ENCODE data around the gene UTY. TPM values are rescaled to one million over a fixed set of nuclear protein-coding genes. Genes with fewer than 3 reads are reported as not detected.

Gene UTY
- total RNA-seq, 3 donors from 2014 or later = 53.3 TPM; not detected in 2

DNA sequence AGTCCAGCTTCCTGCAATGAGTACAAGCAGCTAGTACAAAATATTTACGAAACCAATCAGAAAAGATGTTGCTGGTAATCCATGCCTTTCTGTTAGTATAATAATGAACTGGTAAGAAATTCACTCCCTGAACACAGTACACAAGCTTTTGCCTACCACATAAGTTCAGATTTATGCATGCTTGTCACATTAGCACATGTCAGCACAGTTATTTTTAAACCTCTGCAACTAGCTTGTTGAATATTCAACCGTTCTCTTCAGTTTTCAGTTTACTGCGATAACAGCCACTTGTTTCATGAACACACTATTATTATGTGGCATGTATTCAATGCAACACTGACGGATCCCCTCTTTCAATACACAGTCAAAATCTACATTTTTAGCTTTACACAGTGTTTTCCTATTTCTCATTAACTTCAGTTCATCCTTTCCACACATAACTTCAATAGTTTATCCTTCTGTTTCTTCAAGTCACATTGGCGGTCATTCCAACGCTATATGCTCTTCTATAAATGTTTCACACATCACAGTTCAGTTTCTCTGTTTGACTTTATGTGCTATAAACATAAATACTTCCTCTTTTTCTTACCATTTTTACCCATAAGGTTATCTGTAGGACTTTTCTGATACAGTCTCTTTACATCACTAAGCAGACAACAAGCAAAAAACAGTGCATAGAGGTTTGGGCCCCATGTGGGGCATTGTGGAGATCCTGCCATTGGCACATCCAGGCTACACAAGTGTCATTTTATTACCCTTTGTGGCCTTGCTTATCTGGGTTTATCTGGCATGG, 62.8 kb downstream of the UTY start:
- no peaks in the 10 kb centered on the region for H3K27me3 ChIP-seq
- no peak for DNase-seq (ENCODE audit: low spot score in 2 of 2)
- intact Hi-C loops (cut with DNase I; ENCODE audit: low total_unique reads) = no loop called here
- H3K4me3 ChIP-seq = no peak overlapping the region
- H3K27ac ChIP-seq = no peak overlapping the region
- TF ChIP-seq POLR2A (IDR thresholded peaks at IDR 0.05) (no peak), POLR2AphosphoS5 (IDR thresholded peaks at IDR 0.05) (no peak)
- TF ChIP-seq, protein P1, sequence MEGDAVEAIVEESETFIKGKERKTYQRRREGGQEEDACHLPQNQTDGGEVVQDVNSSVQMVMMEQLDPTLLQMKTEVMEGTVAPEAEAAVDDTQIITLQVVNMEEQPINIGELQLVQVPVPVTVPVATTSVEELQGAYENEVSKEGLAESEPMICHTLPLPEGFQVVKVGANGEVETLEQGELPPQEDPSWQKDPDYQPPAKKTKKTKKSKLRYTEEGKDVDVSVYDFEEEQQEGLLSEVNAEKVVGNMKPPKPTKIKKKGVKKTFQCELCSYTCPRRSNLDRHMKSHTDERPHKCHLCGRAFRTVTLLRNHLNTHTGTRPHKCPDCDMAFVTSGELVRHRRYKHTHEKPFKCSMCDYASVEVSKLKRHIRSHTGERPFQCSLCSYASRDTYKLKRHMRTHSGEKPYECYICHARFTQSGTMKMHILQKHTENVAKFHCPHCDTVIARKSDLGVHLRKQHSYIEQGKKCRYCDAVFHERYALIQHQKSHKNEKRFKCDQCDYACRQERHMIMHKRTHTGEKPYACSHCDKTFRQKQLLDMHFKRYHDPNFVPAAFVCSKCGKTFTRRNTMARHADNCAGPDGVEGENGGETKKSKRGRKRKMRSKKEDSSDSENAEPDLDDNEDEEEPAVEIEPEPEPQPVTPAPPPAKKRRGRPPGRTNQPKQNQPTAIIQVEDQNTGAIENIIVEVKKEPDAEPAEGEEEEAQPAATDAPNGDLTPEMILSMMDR (IDR thresholded peaks at IDR 0.05) = no peak
- H3K4me1 ChIP-seq = no peaks in the 10 kb centered on the region
- no peaks in the 10 kb centered on the region for H3K9me3 ChIP-seq
- H3K36me3 ChIP-seq = no peaks in the 10 kb centered on the region

DNA sequence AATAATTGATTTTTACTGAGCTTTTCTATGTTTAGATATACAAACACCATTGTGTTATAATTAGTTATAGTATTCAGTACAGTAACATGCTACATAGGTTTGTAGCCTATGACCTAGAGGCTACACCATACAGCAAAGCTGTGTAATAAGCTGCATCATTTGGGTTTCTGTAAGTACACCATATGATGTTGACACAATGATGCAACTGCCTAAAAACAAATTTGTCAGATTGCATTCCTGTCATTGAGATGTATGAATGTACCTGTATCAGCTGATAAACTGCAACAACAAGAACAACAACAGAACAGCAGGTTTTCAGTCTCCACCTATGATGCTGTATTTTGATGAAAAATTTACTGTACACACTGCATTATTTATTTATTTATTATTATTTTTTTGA, 64.3 kb downstream of the UTY start:
- H3K9me3 ChIP-seq = no peaks in the 10 kb centered on the region
- H3K4me1 ChIP-seq = no peaks in the 10 kb centered on the region
- TF ChIP-seq, protein P1 (IDR thresholded peaks at IDR 0.05) = no peak
- TF ChIP-seq POLR2AphosphoS5 (IDR thresholded peaks at IDR 0.05) (no peak), POLR2A (IDR thresholded peaks at IDR 0.05) (no peak)
- no peaks in the 10 kb centered on the region for H3K36me3 ChIP-seq
- DNase-seq (ENCODE audit: low spot score in 2 of 2) = no peak
- intact Hi-C loops (cut with DNase I; ENCODE audit: low total_unique reads) = no loop called here
- H3K4me3 ChIP-seq = no peak overlapping the region
- no peaks in the 10 kb centered on the region for H3K27me3 ChIP-seq
- H3K27ac ChIP-seq = no peak overlapping the region

DNA sequence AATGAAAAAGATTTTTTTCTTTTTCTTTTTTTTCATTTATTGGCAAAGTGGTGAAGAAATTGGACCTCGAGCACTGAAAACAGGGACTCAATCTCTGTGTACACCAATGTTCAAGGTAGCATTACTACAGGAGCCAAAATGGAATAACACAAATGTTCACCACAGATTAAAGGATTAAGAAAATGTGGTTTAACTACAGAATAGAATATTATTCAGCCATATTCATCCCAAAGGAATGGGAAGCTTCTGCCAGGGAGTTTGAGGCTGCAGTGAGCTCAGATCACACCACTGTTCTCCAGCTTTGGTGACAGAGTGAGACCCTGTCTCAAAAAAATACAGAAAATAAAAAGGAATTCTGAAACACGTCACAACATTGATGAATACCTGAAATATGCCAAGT, 81.0 kb downstream of the UTY start:
- H3K27ac ChIP-seq = no peak overlapping the region
- no peaks in the 10 kb centered on the region for H3K9me3 ChIP-seq
- no peaks in the 10 kb centered on the region for H3K36me3 ChIP-seq
- TF ChIP-seq, protein P1 (IDR thresholded peaks at IDR 0.05) = no peak
- TF ChIP-seq POLR2A (IDR thresholded peaks at IDR 0.05) (no peak), POLR2AphosphoS5 (IDR thresholded peaks at IDR 0.05) (no peak)
- DNase-seq (ENCODE audit: low spot score in 2 of 2) = no peak
- intact Hi-C loops (cut with DNase I; ENCODE audit: low total_unique reads) = no loop called here
- no peaks in the 10 kb centered on the region for H3K4me1 ChIP-seq
- H3K4me3 ChIP-seq = no peak overlapping the region
- H3K27me3 ChIP-seq = no peaks in the 10 kb centered on the region

DNA sequence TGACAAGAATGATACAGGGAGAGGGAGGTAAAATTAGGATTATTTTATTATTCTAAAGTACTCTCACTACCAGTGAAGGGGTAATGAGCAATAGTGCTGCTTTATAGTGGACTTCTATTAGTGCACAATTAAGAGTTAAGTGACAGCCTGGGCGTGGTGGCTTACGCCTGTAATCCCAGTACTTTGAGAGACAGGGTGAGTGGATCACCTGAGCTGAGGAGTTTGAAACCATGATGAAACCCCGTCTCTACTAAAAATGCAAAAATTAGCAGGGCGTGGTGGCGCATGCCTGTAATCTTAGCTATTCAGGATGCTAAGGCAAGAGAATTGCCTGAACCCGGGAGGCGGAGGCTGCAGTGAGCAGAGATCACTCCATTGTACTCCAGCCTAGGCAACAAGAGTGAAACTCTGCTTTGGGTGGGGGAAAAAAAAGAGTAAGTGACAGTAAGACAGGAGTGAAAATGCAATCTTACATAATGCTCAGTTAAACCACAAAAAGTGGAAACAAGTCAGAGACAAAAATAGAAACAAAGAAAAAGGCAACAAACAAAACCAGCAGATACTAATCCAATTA, 98.6 kb downstream of the UTY start:
- Histone ChIP-seq H3K4me1 (no peaks in the 10 kb centered on the region), H3K36me3 (no peaks in the 10 kb centered on the region), H3K4me3 (no peak overlapping the region), H3K27me3 (no peaks in the 10 kb centered on the region), H3K27ac (no peak overlapping the region), H3K9me3 (no peaks in the 10 kb centered on the region)
- no peak for DNase-seq (ENCODE audit: low spot score in 2 of 2)
- intact Hi-C loops (cut with DNase I; ENCODE audit: low total_unique reads) = no loop called here
- TF ChIP-seq POLR2A (IDR thresholded peaks at IDR 0.05) (no peak), POLR2AphosphoS5 (IDR thresholded peaks at IDR 0.05) (no peak)
- TF ChIP-seq, protein P1 (IDR thresholded peaks at IDR 0.05) = no peak

Data from breast epithelium (tissue), 4 donors.